ENCODE results near the gene SH2B2. TPM values are rescaled to one million over a fixed set of nuclear protein-coding genes. Genes with fewer than 3 reads are reported as not detected.

The SH2B2 gene
- total RNA-seq, 4 donors from 2014 or later: 2.4 to 10.8 (median 7.6) TPM

- H3K4me1 ChIP-seq: peaks cover 0 to 41% (median 23%) of the 10 kb centered on the region in 4 donors
- peak overlapping the region; percentile 84 to 93 (median 89) for H3K27ac ChIP-seq
- peak overlapping the region; percentile 76 to 86 (median 82) for H3K4me3 ChIP-seq
- DNase-seq (ENCODE audit: low spot score in 2 of 2): no peak
- no peaks in the 10 kb centered on the region for H3K27me3 ChIP-seq
- TF ChIP-seq POLR2A (IDR thresholded peaks at IDR 0.05): no peak
- no peak for TF ChIP-seq CTCF (IDR thresholded peaks at IDR 0.05)
- no peak for TF ChIP-seq EP300 (IDR thresholded peaks at IDR 0.05)
- peaks cover 0 to 5% (median 0%) of the 10 kb centered on the region in 3 donors for H3K36me3 ChIP-seq
- WGBS, 2 donors: 35 to 40% methylated on average over 13 to 19 of the region's 19 CpGs
- H3K9me3 ChIP-seq: no peaks in the 10 kb centered on the region
Observed at GRCh38 chr7:102285540-102286236, 980 bp upstream of the SH2B2 start.

- WGBS, 2 donors: 1% methylated on average over 39 to 41 of the region's 69 CpGs
- H3K4me3 ChIP-seq: peak overlapping the region; percentile 54 to 94 (median 81)
- TF ChIP-seq CTCF (IDR thresholded peaks at IDR 0.05) (no peak), POLR2A (IDR thresholded peaks at IDR 0.05) (no peak), EP300 (IDR thresholded peaks at IDR 0.05) (no peak)
- H3K4me1 ChIP-seq: peaks cover 0 to 41% (median 23%) of the 10 kb centered on the region in 4 donors
- H3K9me3 ChIP-seq: no peaks in the 10 kb centered on the region
- H3K27me3 ChIP-seq: no peaks in the 10 kb centered on the region
- DNase-seq (ENCODE audit: low spot score in 2 of 2): no peak
- no peaks in the 10 kb centered on the region for H3K36me3 ChIP-seq
- peak overlapping the region in 3 of 4 donors; percentile 44 to 86 (median 69) for H3K27ac ChIP-seq
Observed at GRCh38 chr7:102287111-102287980, 678 bp downstream of the SH2B2 start.

- Histone ChIP-seq H3K36me3 (no peaks in the 10 kb centered on the region), H3K27ac (peak overlapping the region in 1 of 4 donors; percentile 86), H3K27me3 (no peaks in the 10 kb centered on the region), H3K9me3 (no peaks in the 10 kb centered on the region), H3K4me1 (peaks cover 0 to 45% (median 23%) of the 10 kb centered on the region in 4 donors), H3K4me3 (peak overlapping the region; percentile 54 to 94 (median 81))
- no peak for DNase-seq (ENCODE audit: low spot score in 2 of 2)
- TF ChIP-seq EP300 (IDR thresholded peaks at IDR 0.05): no peak
- no peak for TF ChIP-seq CTCF (IDR thresholded peaks at IDR 0.05)
- no peak for TF ChIP-seq POLR2A (IDR thresholded peaks at IDR 0.05)
- WGBS, 2 donors: 11 to 33% methylated on average over 1 to 5 of the region's 5 CpGs
Observed at GRCh38 chr7:102287981-102288278, 1.3 kb downstream of the SH2B2 start.

- Histone ChIP-seq H3K4me3 (peak overlapping the region in 3 of 4 donors; percentile 54 to 94 (median 76)), H3K36me3 (no peaks in the 10 kb centered on the region)
Observed at GRCh38 chr7:102288285-102288930, 1.7 kb downstream of the SH2B2 start.

More at GRCh38 chr7:102288285-102288930, 1.7 kb downstream of the SH2B2 start:
- Histone ChIP-seq H3K27me3 (no peaks in the 10 kb centered on the region), H3K4me1 (peaks cover 0 to 46% (median 23%) of the 10 kb centered on the region in 4 donors), H3K27ac (no peak overlapping the region), H3K9me3 (no peaks in the 10 kb centered on the region)
- 36 to 42% methylated on average over 10 of the region's 10 CpGs for WGBS, 2 donors
- DNase-seq (ENCODE audit: low spot score in 2 of 2): no peak
- TF ChIP-seq EP300 (IDR thresholded peaks at IDR 0.05): no peak
- no peak for TF ChIP-seq CTCF (IDR thresholded peaks at IDR 0.05)
- TF ChIP-seq POLR2A (IDR thresholded peaks at IDR 0.05): no peak

All from tibial nerve (tissue), 4 donors.